Chondrocyte (in vitro differentiated cells): ENCODE results near the gene BAG3. TPM values are rescaled to one million over a fixed set of nuclear protein-coding genes. Genes with fewer than 3 reads are reported as not detected.

ENCODE experiments used
- DNase-seq: peaks from one replicate; pipeline ENCODE4 v3.0.0; 2021; ENCODE audit warnings: mixed read lengths, low spot score
- H3K27ac Mint-ChIP-seq: one replicate; pipeline ENCODE4 v1.8.0; 2021; ENCODE audit warnings: mild to moderate bottlenecking, moderate library complexity, mixed read lengths; ENCODE audit not compliant: unreplicated experiment
- H3K27me3 Mint-ChIP-seq: 2 replicates; pipeline ENCODE4 v1.8.0; 2021; ENCODE audit warnings: low read depth, mixed read lengths
- H3K36me3 Mint-ChIP-seq: 2 replicates; pipeline ENCODE4 v1.8.0; 2021; ENCODE audit warnings: low read depth, mixed read lengths
- H3K4me1 Mint-ChIP-seq: 2 replicates; pipeline ENCODE4 v1.8.0; 2021; ENCODE audit warnings: low read depth, mild to moderate bottlenecking, mixed read lengths
- H3K4me3 Mint-ChIP-seq: one replicate; pipeline ENCODE4 v1.8.0; 2021; ENCODE audit warnings: mild to moderate bottlenecking, moderate library complexity, mixed read lengths; ENCODE audit not compliant: unreplicated experiment
- H3K9me3 Mint-ChIP-seq: 2 replicates; pipeline ENCODE4 v1.8.0; 2021; ENCODE audit warnings: low read depth, mixed read lengths
- CTCF ChIP-seq: fragments of 200-600 bp; sonication (generic); IDR thresholded peaks from 2 replicates; pipeline ENCODE4 v1.5.0; 2021; ENCODE audit warnings: antibody characterized with exemption, mild to moderate bottlenecking, moderate library complexity
- total RNA-seq: library from RNA; stranded (reverse); gene quantifications from 3 replicates; pipeline ENCODE4 v1.2.1, GENCODE V29; 2021

The BAG3 gene
- total RNA-seq, 1 donor from 2014 or later: 62.0 TPM

- peak; percentile 3 for DNase-seq
- Mint-ChIP-seq H3K27ac (no peak overlapping the region), H3K27me3 (no peaks in the 10 kb centered on the region), H3K9me3 (no peaks in the 10 kb centered on the region), H3K4me3 (no peak overlapping the region), H3K4me1 (peaks cover 7% of the 10 kb centered on the region), H3K36me3 (no peaks in the 10 kb centered on the region)
- no peak for TF ChIP-seq CTCF
Observed at GRCh38 chr10:119630300-119630699, 20.9 kb upstream of the BAG3 start.

- Mint-ChIP-seq H3K27me3 (no peaks in the 10 kb centered on the region), H3K9me3 (no peaks in the 10 kb centered on the region), H3K4me3 (no peak overlapping the region), H3K36me3 (no peaks in the 10 kb centered on the region), H3K4me1 (peaks cover 7% of the 10 kb centered on the region), H3K27ac (no peak overlapping the region)
- no peak for TF ChIP-seq CTCF
- DNase-seq: peak; percentile 9
Observed at GRCh38 chr10:119633538-119634218, 17.5 kb upstream of the BAG3 start.

GRCh38 chr10:119634219-119634544 lies 17.0 kb upstream of the BAG3 start:
- H3K4me1 Mint-ChIP-seq: peaks cover 7% of the 10 kb centered on the region
- peak overlapping the region; percentile 46 for H3K27ac Mint-ChIP-seq
- DNase-seq: no peak
- TF ChIP-seq CTCF: no peak
- no peaks in the 10 kb centered on the region for H3K9me3 Mint-ChIP-seq
- H3K4me3 Mint-ChIP-seq: no peak overlapping the region
- H3K36me3 Mint-ChIP-seq: no peaks in the 10 kb centered on the region
- no peaks in the 10 kb centered on the region for H3K27me3 Mint-ChIP-seq

- Mint-ChIP-seq H3K4me1 (peaks cover 7% of the 10 kb centered on the region), H3K27ac (no peak overlapping the region), H3K9me3 (no peaks in the 10 kb centered on the region), H3K36me3 (no peaks in the 10 kb centered on the region), H3K27me3 (no peaks in the 10 kb centered on the region), H3K4me3 (no peak overlapping the region)
- no peak for TF ChIP-seq CTCF
- no peak for DNase-seq
Observed at GRCh38 chr10:119637631-119638030, 13.5 kb upstream of the BAG3 start.

- H3K4me1 Mint-ChIP-seq: peaks cover 4% of the 10 kb centered on the region
- H3K36me3 Mint-ChIP-seq: no peaks in the 10 kb centered on the region
- H3K27me3 Mint-ChIP-seq: no peaks in the 10 kb centered on the region
- TF ChIP-seq CTCF: no peak
- H3K9me3 Mint-ChIP-seq: no peaks in the 10 kb centered on the region
- H3K4me3 Mint-ChIP-seq: no peak overlapping the region
- H3K27ac Mint-ChIP-seq: no peak overlapping the region
- DNase-seq: no peak
Observed at GRCh38 chr10:119638982-119639381, 12.2 kb upstream of the BAG3 start.
